Measurements from ENCODE around the gene FXYD1.

Gene FXYD1

DNA sequence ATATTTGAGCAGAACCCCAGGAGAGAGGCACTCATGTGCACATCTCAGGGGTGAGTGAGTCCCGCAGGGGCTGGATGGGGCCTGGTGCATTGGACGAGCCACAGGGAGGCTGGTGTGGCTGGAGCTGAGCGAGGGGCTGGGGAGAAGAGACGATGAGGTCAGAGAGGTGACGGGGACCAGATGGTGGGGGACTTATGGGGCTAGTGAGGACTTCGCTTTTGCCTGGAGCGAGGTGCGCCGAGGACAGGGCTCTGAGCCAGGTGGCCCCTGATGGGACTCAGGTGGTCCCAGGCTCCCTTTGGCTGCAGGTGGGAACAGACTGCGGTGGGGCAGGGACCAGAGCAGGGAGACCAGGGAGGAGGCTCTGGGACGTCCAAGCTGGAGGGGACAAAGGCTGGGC, 29.9 kb upstream of the FXYD1 start:
- no peak for DNase-seq

- no peak for DNase-seq
These were observed 29.1 kb upstream of the FXYD1 start for GRCh38 chr19:35109395-35110112.

- DNase-seq: no peak
These were observed 27.6 kb upstream of the FXYD1 start for GRCh38 chr19:35110974-35111373.

- DNase-seq: no peak
These were observed 25.5 kb upstream of the FXYD1 start for GRCh38 chr19:35112995-35113688.

- no peak for DNase-seq
These were observed 24.1 kb upstream of the FXYD1 start for GRCh38 chr19:35114353-35115176.

- DNase-seq: no peak
These were observed 23.3 kb upstream of the FXYD1 start, which contains the start of gene FXYD3 for GRCh38 chr19:35115177-35115951. TSS of gene FXYD3 (plus strand) at chr19:35115823. CDS start at chr19:35119377, 3,554 bp downstream.

- DNase-seq: no peak
These were observed 22.4 kb upstream of the FXYD1 start for GRCh38 chr19:35116072-35116801.

DNA sequence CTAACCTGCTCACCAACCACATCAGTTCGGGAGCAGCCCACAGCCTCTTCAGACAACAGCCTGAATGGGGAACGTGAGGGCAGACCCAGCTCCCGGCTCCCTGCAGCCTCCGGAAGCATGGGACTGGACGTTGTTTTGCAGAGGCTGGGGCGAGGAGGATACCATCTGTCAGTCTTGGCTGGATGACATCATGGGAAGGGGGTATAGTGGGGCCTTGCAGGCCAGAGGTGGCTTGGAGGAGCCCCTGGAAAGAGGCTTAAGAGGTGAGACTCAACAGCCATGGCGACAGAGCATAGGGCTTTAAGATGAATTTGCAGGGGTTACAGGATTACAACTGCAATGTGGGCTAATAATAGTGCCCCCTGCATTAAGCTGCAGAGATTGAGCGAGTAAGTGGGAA, 21.5 kb upstream of the FXYD1 start:
- DNase-seq: no peak

DNA sequence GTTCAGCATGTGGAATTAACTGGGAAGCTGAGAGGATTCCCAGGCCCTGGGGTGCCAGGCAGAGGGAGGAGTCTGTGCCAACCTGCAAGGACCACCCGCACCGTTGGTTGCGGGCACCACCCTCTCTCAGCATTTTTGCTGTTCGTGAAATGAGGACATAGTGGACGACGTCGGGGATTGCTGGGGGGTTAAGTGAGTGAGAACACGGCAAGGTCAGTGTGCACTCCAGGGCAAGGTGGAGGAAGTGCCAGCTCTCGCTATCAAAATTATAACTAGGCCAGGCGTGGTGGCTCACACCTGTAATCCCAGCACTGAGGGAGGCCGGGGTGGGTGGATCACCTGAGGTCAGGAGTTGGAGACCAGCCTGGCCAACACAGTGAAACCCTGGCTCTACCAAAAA, 20.8 kb upstream of the FXYD1 start:
- DNase-seq: no peak

DNA sequence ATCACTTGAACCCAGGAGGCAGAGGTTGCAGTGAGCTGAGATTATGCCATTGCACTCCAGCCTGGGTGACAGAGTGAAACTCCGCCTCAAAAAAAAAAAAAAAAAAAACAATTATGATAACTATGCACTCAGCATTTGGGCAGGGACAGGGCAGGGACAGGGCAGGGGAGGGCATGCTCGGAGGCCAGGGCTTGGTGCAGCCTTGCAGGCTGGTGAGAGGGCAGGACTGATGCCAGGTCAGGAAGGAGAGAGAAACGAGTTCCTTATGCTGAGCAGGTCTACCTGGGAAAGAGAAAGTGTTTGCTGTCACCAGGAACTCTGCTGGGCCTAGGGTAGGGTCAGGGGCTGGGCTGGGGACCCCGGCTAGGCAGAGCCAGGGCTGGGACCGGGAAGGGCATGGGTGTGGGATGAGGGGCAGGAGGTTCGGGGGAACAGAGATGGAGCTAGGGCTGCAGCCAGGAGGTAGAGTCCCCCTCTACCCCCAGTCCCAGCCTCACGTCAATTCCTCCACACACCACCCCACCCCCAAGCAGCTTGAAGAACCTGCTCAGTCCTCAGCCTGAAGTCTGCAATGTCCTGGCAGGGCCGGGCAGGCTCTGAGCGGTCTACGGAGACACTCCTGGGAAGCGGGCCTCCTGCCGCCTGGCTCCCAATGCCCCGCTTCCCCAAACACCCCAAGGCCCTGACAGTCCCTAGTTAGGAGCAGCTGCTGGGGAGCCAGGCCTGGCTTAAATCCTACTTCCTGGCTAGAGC, 20.2 kb upstream of the FXYD1 start:
- DNase-seq: no peak

DNA sequence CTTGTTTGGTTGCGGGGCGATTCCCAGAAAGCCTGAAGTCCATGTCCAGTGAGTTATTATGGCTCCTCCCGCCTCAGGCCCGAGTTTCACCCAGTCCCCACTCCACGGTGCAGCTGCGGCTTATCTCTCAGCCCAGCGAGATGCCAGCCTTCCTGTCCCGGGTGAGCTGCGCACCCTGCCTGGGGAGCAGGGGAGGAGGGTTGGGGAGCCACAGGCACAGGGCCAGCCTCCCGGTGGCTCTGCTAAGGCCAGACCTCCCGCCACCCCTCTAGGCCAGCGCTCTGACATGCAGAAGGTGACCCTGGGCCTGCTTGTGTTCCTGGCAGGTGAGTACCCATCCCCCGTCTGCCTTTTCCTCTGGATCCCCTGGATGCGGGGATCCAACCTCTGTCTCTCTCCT, 19.5 kb upstream of the FXYD1 start:
- DNase-seq: no peak

DNA sequence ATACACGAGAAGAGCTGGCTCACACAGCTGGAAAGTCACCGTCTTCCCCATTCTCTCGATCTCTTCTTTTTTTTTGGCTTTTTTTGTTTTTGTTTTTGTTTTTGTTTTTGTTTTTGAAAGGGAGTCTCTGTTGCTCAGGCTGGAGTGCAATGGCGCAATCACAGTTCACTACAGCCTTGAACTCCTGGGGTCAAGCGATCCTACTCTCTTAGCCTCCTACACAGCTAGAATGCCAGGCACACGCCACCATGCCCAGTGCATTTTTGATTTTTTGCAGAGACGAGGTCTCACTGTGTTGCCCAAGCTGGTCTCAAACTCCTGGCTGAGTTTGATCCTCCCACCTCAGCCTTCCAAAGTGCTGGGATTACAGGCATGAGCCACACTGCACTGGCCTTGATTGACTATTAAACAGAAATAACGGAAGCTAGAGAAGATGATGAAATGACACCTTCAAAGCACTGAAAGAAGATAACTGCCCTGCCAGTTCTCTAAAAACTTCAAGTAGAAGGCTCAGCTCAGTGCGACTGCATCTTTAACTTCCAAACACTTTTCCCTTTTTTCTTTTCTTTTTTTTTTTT, 19.0 kb upstream of the FXYD1 start:
- no peak for DNase-seq

DNA sequence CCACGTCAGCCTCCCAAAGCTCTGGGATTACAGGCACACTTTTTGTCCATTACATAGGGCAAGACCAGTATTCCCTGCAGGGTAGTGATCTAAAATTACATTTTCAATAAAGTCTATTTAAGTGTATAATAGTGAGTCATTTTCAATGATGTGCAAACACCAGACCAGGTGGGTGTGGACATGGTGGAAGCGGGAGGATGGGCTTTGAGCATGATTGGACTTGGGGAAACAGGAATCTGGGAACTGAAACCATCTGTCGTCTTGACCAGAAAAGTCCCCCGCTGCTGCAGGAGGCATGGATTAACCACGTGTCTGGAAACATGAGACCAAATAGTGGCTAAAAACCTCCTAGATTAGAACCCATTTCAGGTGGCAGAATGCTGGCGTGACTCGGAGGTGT, 18.1 kb upstream of the FXYD1 start:
- DNase-seq: no peak

DNA sequence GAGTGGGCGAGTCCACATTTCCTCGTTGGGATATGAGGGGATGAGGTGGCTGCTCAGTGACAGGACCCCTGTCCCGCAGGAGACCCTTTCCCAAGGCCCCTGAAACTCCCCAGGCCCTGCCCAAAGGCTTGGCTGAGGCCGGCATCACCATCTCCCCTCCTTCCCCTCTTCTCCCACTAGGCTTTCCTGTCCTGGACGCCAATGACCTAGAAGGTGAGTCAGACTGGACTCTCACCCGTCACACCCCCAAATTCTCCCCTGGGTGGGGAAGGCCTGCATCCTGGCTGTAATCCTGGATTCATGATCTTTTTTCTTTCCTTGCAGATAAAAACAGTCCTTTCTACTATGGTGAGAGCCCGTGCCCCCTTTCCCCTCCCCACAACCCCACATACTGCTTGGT, 17.7 kb upstream of the FXYD1 start:
- DNase-seq: no peak

- DNase-seq: no peak
These were observed 15.7 kb upstream of the FXYD1 start for GRCh38 chr19:35122687-35123551.

- no peak for DNase-seq
These were observed 15.1 kb upstream of the FXYD1 start for GRCh38 chr19:35123573-35123972.

- DNase-seq: peak; percentile 17
These were observed 14.2 kb upstream of the FXYD1 start for GRCh38 chr19:35124098-35125060.

DNA sequence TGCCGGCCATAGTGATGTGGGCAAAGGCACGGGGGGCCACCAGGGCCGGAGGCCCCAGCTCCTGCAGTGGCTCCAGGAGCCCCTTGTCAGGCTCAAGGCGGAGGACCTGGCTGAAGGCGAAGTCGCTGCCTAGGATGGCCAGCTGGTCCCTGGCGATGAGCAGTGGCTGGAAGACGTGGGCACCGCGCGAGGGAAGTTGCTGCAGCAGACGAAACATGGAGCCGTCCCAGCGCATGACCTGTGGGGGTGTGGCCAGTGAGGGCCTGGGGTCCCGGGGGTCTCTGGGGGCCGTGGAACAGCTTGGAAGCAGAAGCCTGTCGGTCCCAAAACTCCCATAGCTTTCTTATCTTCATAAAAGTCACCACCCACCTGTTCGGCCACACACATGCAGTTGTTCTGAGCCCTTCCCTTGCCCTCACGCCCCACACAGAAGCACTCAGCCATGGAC, 13.3 kb upstream of the FXYD1 start:
- no peak for DNase-seq
